Endodermal cell (in vitro differentiated cells): ENCODE results near the gene ARHGAP6. TPM values are rescaled to one million over a fixed set of nuclear protein-coding genes. Genes with fewer than 3 reads are reported as not detected.

Experiments
- DNase-seq: peaks from one replicate; pipeline ENCODE4 v3.0.0-alpha.2; 2017
- H3K27ac ChIP-seq: 2 replicates; pipeline ENCODE4 v1.5.1; 2013; ENCODE audit warnings: mild to moderate bottlenecking, low read depth, low read length, moderate library complexity
- H3K27me3 ChIP-seq: 2 replicates; pipeline ENCODE4 v1.6.1; 2013; ENCODE audit warnings: mild to moderate bottlenecking, low read length, moderate library complexity; ENCODE audit not compliant: insufficient read depth, control insufficient read depth, poor library complexity, severe bottlenecking
- H3K36me3 ChIP-seq: 2 replicates; pipeline ENCODE4 v1.7.0; 2013; ENCODE audit warnings: mild to moderate bottlenecking, low read length, moderate library complexity; ENCODE audit not compliant: control insufficient read depth, insufficient read depth
- H3K4me1 ChIP-seq: one replicate; pipeline ENCODE4 v1.7.0; 2013; ENCODE audit warnings: low read length; ENCODE audit not compliant: control insufficient read depth, insufficient read depth
- H3K4me3 ChIP-seq: 2 replicates; pipeline ENCODE4 v1.5.1; 2013; ENCODE audit warnings: mild to moderate bottlenecking, low read length, moderate library complexity
- H3K9ac ChIP-seq: 2 replicates; pipeline ENCODE4 v1.6.1; 2013; ENCODE audit warnings: mild to moderate bottlenecking, low read length, moderate library complexity; ENCODE audit not compliant: poor library complexity, severe bottlenecking; ENCODE audit errors: extremely low read depth
- H3K9me3 ChIP-seq: 2 replicates; pipeline ENCODE4 v1.6.1; 2013; ENCODE audit warnings: mild to moderate bottlenecking, low read length, moderate library complexity; ENCODE audit not compliant: control insufficient read depth
- H3K27ac Mint-ChIP-seq: 2 replicates; pipeline ENCODE4 v1.8.0; 2020; ENCODE audit warnings: mixed read lengths
- H3K27me3 Mint-ChIP-seq: 2 replicates; pipeline ENCODE4 v1.8.0; 2021; ENCODE audit warnings: mild to moderate bottlenecking, mixed read lengths; ENCODE audit not compliant: insufficient read depth
- H3K36me3 Mint-ChIP-seq: 2 replicates; pipeline ENCODE4 v1.8.0; 2020; ENCODE audit warnings: low read depth, mixed read lengths
- H3K4me1 Mint-ChIP-seq: 2 replicates; pipeline ENCODE4 v1.8.0; 2020; ENCODE audit warnings: mixed read lengths
- H3K4me3 Mint-ChIP-seq: 2 replicates; pipeline ENCODE4 v1.8.0; 2020; ENCODE audit warnings: mild to moderate bottlenecking, moderate library complexity, mixed read lengths
- H3K9me3 Mint-ChIP-seq: 2 replicates; pipeline ENCODE4 v1.8.0; 2020; ENCODE audit warnings: mild to moderate bottlenecking, mixed read lengths
- WGBS, 2 experiments: methylation state at CpG; one replicate each; pipeline versions ENCODE4 v1.1.5 to v1.1.7; 2013; ENCODE audit warnings: missing lambda C conversion rate in 2 of 2, mixed read lengths in 1 of 2; ENCODE audit not compliant: insufficient coverage in 1 of 2, insufficient read length in 1 of 2; 5-methylcytosine and 5-hydroxymethylcytosine counted together
- total RNA-seq, 2 donors: library from RNA; stranded (reverse); fragmentation: NEBNext Ultra II Directional in 1 of 2; extraction: Animal tissue kit (Norgen Biotek cat#: 25700) in 1 of 2; gene quantifications; 2 replicates in 1 of 2; 3 replicates in 1 of 2; pipeline ENCODE4 v1.2.1, GENCODE V29; 2021
- TF ChIP-seq, protein P1 (sequence below): fragments of 200-600 bp; sonication (generic); conservative IDR thresholded peaks from 2 replicates; pipeline ENCODE4 v1.5.0; 2021; ENCODE audit warnings: antibody characterized with exemption, mild to moderate bottlenecking

Gene ARHGAP6
- total RNA-seq, 2 donors from 2014 or later: 0.48 to 0.73 TPM

- H3K4me1 Mint-ChIP-seq: no peaks in the 10 kb centered on the region
- no peak for DNase-seq
These were observed 195.3 kb downstream of the ARHGAP6 start for GRCh38 chrX:11470250-11470974.

DNA sequence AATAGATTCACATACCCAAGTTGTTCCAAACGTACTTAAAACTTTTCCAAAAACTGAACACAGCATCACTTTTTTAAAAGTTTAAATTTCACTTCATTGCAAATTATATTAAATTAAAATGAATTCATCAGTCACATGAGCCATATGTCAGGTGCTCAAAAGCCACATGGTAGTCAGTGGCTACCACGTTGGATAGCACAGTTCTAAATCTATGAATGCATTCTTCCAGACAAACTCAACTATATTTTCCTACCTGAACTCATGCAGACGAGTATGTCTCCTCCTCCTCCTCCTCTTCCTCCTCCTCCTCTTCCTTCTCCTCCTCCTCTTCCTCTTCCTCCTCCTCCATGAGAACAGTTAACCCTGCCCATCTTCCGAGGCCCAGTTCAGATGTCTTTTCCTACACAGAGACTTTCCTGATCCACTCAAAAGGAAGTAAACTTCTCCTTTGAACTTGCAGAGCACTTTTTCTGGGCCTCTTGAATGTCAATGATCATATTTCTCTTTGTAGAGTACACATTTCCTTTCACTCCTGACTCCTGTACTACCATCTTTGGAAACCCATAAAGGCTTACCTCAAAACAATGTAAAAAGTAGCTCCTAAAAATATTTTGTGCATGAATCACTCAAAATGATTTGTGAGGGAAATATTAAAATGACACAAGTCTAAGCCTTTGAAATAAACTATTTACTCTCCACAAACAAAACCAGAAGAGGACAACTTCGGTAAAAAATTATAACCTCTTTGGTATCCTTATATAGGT is 199.9 kb downstream of the ARHGAP6 start:
- 80 to 93% methylated on average over 1 to 4 of the region's 5 CpGs for WGBS, 2 experiments

More at GRCh38 chrX:11470250-11470974, 195.3 kb downstream of the ARHGAP6 start:
- WGBS, 2 experiments: 65% methylated on average over 1 of the region's 1 CpG; no CpG with 5 or more reads in 1 of the 2 experiments
- no peaks in the 10 kb centered on the region for H3K27me3 Mint-ChIP-seq
- H3K27me3 ChIP-seq: no peaks in the 10 kb centered on the region
- H3K4me1 ChIP-seq: no peaks in the 10 kb centered on the region
- H3K9ac ChIP-seq: no peak overlapping the region
- no peak overlapping the region for H3K4me3 ChIP-seq
- H3K27ac Mint-ChIP-seq: no peak overlapping the region
- no peaks in the 10 kb centered on the region for H3K9me3 ChIP-seq
- H3K9me3 Mint-ChIP-seq: peaks cover 57% of the 10 kb centered on the region
- H3K4me3 Mint-ChIP-seq: no peak overlapping the region
- no peaks in the 10 kb centered on the region for H3K36me3 ChIP-seq
- TF ChIP-seq, protein P1, sequence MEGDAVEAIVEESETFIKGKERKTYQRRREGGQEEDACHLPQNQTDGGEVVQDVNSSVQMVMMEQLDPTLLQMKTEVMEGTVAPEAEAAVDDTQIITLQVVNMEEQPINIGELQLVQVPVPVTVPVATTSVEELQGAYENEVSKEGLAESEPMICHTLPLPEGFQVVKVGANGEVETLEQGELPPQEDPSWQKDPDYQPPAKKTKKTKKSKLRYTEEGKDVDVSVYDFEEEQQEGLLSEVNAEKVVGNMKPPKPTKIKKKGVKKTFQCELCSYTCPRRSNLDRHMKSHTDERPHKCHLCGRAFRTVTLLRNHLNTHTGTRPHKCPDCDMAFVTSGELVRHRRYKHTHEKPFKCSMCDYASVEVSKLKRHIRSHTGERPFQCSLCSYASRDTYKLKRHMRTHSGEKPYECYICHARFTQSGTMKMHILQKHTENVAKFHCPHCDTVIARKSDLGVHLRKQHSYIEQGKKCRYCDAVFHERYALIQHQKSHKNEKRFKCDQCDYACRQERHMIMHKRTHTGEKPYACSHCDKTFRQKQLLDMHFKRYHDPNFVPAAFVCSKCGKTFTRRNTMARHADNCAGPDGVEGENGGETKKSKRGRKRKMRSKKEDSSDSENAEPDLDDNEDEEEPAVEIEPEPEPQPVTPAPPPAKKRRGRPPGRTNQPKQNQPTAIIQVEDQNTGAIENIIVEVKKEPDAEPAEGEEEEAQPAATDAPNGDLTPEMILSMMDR: no peak
- H3K27ac ChIP-seq: no peak overlapping the region
- H3K36me3 Mint-ChIP-seq: no peaks in the 10 kb centered on the region

DNA sequence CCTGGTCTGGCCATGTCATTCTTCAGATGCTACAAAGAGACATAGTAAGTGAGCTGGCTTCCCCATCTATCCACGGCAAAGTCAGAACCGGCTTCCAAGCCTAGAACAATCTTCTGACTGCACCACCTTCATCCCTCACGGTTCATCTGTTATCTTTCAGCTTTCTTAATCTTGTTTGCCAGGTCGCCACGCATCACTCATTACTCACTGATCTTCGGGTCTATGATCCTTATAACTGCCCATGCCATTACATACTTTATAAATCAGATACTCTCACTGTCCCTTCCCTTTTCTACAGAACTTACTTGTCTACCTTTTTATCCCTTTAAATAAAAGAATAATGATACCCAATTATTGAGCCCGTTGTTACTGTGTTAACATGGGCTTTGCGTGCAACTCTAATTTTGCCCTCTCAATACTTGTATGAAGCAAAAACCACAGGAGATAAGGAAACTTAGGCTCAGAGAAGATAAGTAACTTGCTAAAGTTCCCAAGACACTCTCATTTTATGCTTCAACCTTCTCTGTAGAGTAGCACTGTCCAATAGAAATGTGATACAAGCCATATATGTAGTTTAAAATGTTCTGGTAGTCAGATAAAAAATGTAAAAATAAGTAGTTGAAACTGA is 200.8 kb downstream of the ARHGAP6 start:
- no peak overlapping the region for H3K4me3 Mint-ChIP-seq
- H3K27me3 Mint-ChIP-seq: no peaks in the 10 kb centered on the region
- H3K9me3 Mint-ChIP-seq: peaks cover 53% of the 10 kb centered on the region
- no peak for DNase-seq
- Histone ChIP-seq H3K9ac (no peak overlapping the region), H3K27me3 (no peaks in the 10 kb centered on the region), H3K4me3 (no peak overlapping the region), H3K36me3 (no peaks in the 10 kb centered on the region), H3K27ac (no peak overlapping the region), H3K4me1 (no peaks in the 10 kb centered on the region), H3K9me3 (no peaks in the 10 kb centered on the region)
- no peaks in the 10 kb centered on the region for H3K4me1 Mint-ChIP-seq
- no peaks in the 10 kb centered on the region for H3K36me3 Mint-ChIP-seq
- no peak overlapping the region for H3K27ac Mint-ChIP-seq
- TF ChIP-seq, protein P1: no peak
- WGBS, 2 experiments: 95 to 100% methylated on average over 2 to 8 of the region's 8 CpGs

More for the DNA sequence above, 199.9 kb downstream of the ARHGAP6 start:
- no peak for DNase-seq
- Histone ChIP-seq H3K36me3 (no peaks in the 10 kb centered on the region), H3K9ac (no peak overlapping the region), H3K27ac (no peak overlapping the region), H3K9me3 (no peaks in the 10 kb centered on the region), H3K27me3 (no peaks in the 10 kb centered on the region), H3K4me1 (no peaks in the 10 kb centered on the region), H3K4me3 (no peak overlapping the region)
- Mint-ChIP-seq H3K4me1 (no peaks in the 10 kb centered on the region), H3K9me3 (peaks cover 50% of the 10 kb centered on the region), H3K36me3 (no peaks in the 10 kb centered on the region), H3K4me3 (no peak overlapping the region), H3K27ac (no peak overlapping the region), H3K27me3 (no peaks in the 10 kb centered on the region)
- TF ChIP-seq, protein P1: no peak
